ENCODE results near the gene ZNF438.

- TF ChIP-seq CTCF (IDR thresholded peaks at IDR 0.05): no peak
- TF ChIP-seq, protein P1, sequence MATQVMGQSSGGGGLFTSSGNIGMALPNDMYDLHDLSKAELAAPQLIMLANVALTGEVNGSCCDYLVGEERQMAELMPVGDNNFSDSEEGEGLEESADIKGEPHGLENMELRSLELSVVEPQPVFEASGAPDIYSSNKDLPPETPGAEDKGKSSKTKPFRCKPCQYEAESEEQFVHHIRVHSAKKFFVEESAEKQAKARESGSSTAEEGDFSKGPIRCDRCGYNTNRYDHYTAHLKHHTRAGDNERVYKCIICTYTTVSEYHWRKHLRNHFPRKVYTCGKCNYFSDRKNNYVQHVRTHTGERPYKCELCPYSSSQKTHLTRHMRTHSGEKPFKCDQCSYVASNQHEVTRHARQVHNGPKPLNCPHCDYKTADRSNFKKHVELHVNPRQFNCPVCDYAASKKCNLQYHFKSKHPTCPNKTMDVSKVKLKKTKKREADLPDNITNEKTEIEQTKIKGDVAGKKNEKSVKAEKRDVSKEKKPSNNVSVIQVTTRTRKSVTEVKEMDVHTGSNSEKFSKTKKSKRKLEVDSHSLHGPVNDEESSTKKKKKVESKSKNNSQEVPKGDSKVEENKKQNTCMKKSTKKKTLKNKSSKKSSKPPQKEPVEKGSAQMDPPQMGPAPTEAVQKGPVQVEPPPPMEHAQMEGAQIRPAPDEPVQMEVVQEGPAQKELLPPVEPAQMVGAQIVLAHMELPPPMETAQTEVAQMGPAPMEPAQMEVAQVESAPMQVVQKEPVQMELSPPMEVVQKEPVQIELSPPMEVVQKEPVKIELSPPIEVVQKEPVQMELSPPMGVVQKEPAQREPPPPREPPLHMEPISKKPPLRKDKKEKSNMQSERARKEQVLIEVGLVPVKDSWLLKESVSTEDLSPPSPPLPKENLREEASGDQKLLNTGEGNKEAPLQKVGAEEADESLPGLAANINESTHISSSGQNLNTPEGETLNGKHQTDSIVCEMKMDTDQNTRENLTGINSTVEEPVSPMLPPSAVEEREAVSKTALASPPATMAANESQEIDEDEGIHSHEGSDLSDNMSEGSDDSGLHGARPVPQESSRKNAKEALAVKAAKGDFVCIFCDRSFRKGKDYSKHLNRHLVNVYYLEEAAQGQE (IDR thresholded peaks at IDR 0.05; ENCODE audit: insufficient read depth in 1 of 2, low read depth in 2 of 2, low read length in 1 of 2): no peak
- no peak for TF ChIP-seq POLR2AphosphoS5 (IDR thresholded peaks at IDR 0.05; ENCODE audit: low read depth, low read length)
- TF ChIP-seq TCF7L2 (IDR thresholded peaks at IDR 0.05; ENCODE audit: low read depth, low read length): no peak
- no peak for TF ChIP-seq SIN3A (IDR thresholded peaks at IDR 0.05; ENCODE audit: borderline replicate concordance, insufficient read depth, low read depth, low read length)
Observed at GRCh38 chr10:30940256-30940655, 91.4 kb downstream of the ZNF438 start.

All from Panc1 (cell line).